GM19240 (cell line): ENCODE measurements around the gene LRR1.
"Not testable (repeated sequence)": the region's sequence is repeated elsewhere in the genome, so short reads cannot be mapped to it uniquely, and the experiment has no call there.

Source experiments
- DNase-seq: peaks from one replicate; pipeline ENCODE4 v3.0.0; 2011; ENCODE audit warnings: low spot score; ENCODE audit not compliant: insufficient read length

LRR1 gene, protein sequence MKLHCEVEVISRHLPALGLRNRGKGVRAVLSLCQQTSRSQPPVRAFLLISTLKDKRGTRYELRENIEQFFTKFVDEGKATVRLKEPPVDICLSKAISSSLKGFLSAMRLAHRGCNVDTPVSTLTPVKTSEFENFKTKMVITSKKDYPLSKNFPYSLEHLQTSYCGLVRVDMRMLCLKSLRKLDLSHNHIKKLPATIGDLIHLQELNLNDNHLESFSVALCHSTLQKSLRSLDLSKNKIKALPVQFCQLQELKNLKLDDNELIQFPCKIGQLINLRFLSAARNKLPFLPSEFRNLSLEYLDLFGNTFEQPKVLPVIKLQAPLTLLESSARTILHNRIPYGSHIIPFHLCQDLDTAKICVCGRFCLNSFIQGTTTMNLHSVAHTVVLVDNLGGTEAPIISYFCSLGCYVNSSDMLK

DNA sequence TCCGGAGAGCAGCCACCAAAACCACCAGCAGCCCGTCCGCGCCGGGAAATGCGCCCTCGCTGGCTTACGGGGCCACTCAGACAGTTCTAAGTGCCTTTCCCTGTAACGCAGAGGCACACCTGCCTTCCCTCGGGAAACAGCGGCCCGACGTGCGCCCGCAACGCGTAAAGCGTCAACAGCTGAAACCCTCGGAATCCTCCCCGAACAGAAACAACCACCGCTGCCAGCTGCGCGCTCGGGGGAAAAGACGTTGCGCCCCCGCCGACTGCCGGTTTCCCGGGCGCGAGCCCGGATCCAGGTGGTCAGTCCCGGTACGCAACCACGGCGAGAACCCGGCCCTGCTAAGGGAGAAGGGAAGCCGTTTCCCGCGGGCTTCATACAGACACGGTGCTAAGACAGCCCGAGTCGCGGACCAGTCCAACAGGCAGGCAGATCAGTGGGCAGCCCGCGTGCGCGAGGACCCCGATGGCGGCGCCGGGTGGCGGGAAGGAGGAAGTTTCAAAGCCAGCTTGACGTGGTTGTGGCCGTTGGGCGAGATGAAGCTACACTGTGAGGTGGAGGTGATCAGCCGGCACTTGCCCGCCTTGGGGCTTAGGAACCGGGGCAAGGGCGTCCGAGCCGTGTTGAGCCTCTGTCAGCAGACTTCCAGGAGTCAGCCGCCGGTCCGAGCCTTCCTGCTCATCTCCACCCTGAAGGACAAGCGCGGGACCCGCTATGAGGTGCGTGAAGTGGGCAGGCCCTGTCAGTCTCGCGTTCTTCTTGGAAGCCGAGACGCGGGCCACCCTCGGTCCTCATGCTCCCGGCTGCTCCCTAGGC, at the start of gene LRR1:
TSS of gene LRR1 (plus strand) at position 456 of the 816 bp plus-strand sequence. CDS start at position 537, 81 bp downstream.
- peak; percentile 29 for DNase-seq

DNA sequence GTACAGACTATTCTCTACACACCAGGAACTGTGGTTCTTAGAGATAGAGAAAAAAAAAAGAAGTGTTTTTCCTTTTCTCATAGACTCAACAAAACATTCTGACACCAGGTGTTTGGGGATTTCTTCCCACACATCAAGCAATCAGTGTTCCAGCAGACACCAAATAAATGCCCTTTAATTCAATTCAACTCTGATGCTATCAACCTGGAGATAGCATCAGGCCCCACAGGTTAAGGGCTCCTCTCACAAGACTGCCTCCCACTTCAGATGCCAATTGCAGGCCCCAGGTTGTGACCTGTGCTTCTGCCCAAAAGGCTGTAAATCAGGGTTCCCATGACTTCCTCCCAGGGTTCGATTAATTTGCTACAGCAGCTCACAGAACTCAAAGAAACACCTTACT, 49.3 kb upstream of the LRR1 start:
- DNase-seq = no peak

DNA sequence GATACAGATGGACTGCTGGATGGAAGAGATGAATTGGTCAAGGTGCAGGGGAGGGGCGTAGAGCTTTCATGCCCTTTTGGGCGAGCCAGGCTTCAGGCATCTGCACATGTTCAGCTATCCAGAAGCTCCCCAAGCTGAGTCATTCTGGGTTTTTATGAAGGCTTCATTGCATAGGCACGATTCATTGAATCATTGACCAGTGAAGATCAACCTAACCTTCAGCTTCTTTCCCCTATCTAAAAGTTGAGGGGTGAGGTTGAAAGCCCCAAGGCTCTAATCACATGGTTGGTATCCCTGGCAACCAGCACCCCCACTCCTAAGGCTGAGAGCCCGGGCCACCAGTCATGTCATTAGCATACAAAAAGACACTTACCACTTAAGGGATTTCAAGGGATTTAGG, 48.9 kb upstream of the LRR1 start:
- no peak for DNase-seq

DNA sequence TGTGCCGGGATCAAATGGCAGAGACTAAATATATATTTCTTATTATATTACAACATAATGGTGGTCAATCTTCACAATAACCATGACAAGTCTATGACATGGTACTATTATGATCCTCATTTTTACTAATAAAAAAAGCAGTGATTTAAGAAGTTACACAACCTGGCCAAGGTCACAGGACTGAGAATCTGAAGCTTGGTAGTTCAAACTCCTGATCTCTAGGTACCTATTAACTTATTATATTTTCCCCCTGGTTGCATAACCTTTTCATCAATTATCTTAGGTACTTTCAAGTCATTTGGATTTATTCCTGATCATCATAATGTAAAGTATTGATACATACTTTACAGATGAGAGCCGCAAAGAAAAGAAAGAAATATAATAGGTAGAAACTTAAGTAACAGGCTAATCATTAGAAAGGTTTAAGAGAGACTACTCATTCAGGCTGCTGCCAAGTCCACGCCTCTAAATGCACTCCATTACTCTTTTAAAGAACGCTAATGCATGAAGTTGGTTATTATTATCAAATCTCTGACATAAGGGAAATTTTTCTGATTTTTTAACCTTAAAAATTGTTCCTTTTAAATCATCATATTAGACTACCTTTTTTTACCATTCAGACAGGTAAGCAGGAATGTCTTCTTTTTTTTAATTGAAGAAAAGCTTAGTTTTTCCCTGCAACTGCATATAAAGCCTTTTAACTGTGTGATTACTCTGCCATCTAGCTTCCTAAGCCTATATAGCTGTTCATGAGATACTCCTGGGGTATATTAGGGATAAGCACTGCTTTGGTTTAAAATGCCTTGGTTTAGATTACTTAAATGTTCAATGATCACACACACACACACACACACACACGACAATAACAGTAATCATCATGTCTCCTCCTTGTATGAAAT, 48.2 kb upstream of the LRR1 start:
- no peak for DNase-seq

DNA sequence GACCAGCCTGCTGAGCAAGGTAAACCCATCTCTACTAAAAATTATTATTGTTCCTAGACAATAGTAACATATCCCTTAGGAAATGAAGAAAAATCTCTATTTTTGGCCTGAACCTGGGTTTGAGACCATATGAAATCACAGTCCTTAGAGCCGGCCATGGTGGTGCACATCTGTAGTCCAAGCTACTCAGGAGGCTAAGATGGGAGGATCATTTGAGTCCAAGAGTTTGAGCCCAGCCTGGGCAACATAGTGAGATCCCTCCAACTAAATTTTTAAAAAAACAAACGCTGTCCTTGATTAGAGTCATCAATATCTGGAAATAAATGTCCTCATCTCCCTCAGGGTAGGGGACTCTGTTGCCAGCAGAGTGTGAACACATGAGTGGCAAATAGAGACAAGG, 47.2 kb upstream of the LRR1 start:
- no peak for DNase-seq

DNA sequence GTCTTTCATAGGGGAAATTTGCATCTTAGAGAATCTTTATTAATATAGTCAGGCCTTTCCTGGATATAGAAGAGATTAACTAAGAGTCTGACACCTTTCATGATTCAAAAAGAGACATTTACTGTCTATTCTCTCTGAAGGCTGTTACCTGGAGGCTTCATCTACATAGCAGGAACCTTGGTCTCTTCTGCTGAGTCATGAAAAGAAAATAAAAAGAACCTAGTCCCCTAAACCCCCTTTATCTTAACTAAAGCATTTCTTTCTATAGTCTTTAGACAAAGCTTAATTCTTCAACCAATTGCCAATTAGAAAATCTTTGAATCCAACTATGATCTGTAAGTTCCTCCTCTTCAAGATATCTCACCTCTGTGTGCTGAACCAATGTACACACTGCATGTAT, 45.6 kb upstream of the LRR1 start:
- DNase-seq = no peak

DNA sequence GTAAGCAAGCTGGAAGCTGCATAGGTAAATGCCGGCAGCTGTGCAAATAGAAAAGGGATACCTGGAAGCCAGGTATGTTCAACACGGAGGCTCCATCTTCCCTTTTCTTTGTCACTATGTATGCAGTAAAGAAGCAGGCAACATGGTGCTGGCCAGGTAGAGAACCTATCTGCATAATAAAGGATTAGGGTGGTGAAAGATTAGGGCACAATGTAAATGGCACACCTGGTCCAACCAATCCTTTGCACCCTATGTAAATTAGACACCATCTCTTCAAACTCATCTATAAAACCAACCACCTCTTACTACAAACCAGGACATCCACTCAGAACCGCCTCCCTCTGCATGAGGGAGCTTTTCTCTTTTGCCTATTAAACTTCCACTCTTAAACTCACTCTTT, 44.8 kb upstream of the LRR1 start:
- DNase-seq = no peak

DNA sequence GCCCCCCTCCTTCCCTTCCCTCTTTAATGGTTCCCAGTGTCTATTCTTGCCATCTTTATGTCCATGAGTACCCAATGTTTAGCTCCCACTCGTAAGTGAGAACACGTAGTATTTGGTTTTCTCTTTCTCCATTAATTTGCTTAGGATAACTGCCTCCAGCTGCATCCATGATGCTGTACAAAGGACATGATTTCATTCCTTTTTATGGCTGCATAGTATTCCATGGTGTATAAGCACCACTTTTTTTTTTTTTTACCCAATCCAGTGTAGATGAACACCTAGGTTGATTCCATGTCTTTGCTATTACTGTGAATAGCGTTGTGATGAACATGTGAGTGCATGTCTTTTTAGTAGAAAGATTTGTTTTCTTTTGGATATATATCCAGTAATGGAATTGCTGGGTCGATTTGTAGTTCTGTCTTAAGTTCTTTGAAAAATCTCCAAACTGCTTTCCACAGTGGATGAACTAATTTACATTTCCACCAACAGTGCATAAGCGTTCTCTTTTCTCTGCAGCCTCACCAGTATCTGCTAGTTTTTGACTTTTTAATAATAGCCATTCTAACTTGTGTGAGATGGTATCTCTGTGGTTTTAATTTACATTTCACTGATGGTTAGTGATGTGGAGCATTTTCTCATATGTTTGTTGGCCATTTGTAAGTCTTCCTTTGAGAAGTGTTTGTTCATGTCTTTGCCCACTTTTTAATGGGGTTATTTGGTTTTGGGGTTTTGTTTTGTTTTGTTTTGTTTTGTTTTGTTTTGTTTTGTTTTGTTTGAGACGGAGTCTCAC, 38.6 kb upstream of the LRR1 start:
- DNase-seq = no peak

DNA sequence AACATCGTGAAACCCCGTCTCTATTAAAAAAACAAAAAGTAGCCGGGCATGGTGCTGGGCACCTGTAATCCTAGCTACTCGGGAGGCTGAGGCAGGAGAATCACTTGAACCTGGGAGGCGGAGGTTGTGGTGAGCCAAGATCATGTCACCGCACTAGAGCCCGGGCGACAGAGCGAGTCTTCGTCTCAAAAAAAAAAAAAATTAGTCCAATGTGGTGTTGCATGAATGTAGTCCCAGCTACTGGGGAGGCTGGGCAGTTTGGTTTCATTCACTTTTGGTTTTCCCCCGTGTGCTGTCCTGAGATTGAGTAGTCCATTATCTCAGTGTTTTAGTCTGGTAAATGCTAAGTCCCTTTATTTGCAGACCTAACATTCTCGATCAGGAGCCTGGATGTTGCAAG, 32.0 kb upstream of the LRR1 start:
- no peak for DNase-seq

DNA sequence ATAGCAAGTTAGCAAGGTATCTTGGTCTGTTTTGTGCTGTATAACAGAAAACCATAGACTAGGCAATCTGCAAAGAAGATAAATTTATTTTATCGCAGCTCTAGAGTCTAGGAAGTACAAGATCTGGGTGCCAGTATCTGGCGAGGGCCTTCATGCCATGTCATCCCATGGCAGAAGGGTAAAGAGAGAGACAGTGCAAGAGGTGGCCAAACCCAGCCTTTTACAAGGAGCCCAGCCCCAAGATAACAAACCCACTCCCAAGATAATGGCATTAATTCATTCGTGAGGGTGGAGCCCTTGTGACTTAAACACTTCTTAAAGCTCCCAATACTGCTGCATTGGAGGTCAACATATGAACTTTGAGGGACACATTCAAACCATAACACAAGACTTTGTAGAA, 29.5 kb upstream of the LRR1 start:
- DNase-seq = no peak

DNA sequence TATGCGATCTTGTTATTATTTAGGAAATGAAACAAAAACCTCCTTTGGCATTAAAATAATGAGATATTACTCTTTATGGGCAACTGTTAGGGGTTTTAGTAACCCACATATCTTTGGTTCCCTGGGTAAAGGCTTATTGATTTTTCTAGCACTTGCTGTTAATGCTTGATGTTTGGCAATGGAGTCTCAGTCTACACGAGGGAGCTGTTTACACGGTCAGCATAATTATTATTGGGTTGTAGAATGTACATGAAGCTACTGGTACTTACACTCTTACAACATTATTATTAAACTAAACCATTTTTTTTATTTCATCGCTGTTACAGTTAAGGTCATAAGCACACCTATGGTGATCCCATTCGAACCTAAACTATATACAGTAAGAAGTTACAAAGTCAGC, 24.7 kb upstream of the LRR1 start:
- no peak for DNase-seq

DNA sequence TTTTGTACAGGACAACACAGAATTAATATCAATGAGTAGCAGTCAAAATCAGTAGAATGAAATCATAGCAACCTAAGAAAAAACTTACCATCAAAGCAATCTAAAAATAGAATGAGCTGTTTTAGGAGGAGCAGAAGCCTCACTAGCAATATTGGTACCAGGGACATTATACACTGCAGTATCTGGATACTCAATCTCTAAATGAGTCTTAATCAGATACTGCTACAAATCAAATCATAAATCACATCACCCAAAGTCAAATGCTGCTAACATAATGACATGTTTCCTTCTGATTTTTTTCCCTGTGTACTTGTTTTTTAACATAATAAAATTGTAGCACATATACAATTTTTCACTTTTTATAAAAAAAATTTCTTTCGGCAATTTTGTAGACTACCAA, 20.6 kb upstream of the LRR1 start:
- no peak for DNase-seq

DNA sequence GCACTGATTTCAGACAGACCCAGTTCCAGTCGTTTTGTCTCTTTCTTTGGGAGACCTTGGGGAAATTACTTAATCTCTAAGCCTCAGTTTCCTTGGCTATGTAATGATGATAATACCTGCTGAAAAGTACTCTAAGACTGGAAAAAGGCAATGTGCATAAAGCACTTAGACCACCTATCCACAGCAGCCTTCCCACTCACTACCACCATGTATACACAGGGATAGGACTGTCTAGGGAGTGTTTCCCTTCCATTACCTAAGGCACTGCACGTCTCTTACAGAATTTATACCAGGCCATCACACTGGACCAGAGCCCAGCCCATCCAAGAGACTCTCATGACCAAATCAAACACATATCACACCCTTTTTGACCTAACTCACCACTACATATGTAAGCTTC, 18.9 kb upstream of the LRR1 start:
- DNase-seq = no peak

DNA sequence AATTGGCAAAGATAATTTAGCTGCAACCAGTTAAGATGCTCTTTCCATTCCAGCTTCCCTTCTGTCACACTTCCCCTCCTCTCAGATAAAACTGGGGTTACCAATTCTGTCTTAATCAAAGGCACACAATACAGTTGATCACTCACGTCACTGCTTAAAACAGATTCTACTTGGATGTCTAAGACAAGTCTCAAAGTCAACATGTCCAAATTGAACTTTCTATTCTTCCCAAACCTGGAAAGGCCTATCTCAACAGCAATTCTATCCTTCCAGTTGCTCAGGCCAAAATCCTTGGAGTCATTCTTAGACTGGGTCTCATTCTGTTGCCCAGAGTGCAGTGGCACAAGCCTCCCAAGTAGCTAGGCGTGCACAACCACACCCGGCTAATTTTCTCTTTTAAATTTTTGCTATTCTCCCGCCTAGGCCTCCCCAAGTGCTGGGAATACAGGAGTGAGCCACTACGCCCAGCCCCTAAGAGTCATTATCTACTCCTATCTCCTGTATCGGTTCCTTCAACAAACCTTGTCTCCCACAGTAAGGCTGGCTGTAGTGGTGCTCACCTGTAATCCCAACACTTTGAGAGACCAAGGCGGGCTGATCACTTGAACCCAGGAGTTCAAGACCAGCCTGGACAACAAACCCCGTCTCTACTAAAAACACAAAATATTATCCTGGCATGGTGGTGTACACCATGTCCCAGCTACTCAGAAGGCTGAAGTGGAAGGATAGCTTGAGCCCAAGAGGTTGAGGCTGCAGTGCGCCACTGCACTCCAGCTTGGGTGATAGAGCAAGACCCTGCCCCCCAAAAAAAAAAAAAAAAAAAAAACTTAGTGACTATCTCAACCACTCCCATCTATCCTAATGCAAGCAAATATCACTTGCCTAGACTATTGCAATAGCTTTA, 17.3 kb upstream of the LRR1 start:
- DNase-seq = no peak

DNA sequence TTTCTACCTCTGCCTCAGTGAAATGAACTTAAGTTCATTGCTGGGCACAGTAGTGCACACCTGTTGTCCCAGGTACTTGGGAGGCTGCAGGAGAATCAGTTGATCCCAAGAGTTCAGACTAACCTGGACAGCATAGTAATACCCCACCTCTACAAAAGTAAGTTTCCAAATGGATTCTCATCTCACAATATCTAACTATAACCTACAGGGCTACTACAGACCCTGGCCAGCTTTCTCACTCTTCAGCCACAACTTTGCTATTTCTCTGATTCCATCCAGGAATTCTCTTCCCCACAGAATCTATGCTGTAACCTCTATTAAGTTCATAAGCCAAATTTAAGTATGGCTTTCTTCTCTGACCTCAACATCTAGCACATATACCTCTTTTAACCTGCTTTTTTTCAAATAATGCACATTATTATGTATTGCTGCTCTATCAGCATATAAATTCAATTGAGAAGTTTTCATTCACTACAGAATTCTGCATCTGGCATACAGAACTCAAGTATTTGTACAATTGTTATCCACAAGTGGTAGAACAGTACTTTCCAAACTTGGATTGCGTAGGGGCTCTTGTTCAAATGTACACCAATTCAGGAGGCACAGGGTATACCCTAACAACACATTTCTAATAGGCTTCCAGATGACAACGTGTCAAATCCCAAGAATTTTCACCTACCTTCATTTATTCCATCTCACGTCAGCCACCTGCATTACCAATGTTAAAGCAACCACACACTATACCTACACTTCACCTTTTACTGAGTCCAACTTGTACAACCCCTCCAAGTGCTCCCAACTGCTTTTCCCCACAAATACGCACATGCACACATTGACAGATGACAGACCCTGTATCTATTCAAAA, 16.4 kb upstream of the LRR1 start:
- DNase-seq = no peak

DNA sequence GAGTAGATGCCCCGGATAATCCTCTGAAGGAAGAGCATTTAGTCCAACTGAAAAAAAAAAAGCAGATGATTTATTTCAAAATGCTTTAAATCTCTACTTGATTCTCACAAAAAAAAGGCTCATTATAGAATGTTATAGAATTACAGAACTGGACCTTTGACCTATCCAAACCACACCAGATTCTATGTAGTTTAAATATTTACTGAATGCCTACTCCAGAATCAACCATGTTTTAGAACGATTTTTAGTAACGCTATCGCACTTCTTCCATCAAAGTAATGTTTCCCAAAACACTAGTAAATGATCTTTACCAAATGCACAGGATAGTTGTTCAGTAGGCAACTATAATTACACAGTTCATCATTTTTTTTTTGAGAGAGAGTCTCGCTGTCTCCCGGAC, 15.1 kb upstream of the LRR1 start:
- no peak for DNase-seq

DNA sequence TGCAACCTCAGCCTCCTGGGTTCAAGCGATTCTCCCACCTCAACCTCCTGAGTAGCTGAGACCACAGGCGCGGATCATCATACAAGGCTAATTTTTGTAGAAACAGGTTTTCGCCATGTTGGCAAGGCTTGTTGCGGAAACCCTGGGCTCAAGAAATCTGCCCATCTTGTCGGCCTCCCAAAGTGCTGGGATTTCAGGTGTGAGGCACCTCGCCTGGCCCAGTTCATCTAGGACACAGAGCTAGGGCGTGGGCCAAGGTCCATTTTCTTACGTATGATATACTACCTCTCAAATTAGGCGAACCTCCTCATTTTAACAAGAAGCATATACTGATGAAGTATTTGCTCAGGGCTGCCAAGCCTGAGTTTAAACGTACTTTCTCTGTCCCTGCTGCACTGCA, 14.7 kb upstream of the LRR1 start:
- DNase-seq = no peak

DNA sequence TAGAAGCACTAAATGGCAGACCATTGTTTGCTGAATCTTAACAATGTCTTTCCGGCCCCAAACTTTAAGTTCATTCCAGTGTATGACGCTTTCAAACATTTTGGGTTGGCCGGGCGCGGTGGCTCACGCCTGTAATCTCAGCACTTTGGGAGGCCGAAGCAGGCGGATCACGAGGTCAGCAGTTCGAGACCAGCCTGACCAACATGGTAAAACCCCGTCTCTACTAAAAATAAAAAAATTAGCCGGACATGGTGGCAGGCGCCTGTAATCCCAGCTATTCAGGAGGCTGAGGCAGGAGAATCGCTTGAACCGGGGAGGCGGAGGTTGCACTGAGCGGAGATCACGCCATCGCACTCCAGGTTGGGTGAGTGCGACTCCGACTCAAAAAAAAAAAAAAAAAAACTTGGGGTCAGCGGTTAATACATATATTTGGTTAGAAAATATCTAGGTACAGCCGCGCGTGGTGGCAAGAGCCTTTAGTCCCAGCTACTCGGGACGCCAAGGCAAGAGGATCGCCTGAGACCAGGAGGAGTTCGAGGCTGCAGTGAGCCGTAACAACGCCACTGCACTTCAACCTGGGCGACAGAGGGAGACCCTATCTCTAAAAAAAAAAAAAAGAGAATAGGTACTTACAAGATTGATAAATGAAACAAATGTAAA, 13.6 kb upstream of the LRR1 start:
- not testable (repeated sequence) for DNase-seq
